ENCODE measurements around the gene BHLHE23. TPM values are rescaled to one million over a fixed set of nuclear protein-coding genes. Genes with fewer than 3 reads are reported as not detected.

Gene BHLHE23
- total RNA-seq, 1 experiment from 2014 or later: not detected

GRCh38 chr20:63015662-63016361 is 9.0 kb upstream of the BHLHE23 start:
- Mint-ChIP-seq H3K4me3 (ENCODE audit: unreplicated experiment) (no peak overlapping the region), H3K27ac (ENCODE audit: low read depth, unreplicated experiment) (no peak overlapping the region), H3K4me1 (ENCODE audit: insufficient read depth, unreplicated experiment) (no peaks in the 10 kb centered on the region), H3K27me3 (ENCODE audit: insufficient read depth, unreplicated experiment) (peaks cover 77% of the 10 kb centered on the region), H3K9me3 (ENCODE audit: unreplicated experiment) (no peaks in the 10 kb centered on the region), H3K36me3 (ENCODE audit: insufficient read depth, unreplicated experiment) (no peaks in the 10 kb centered on the region)
- ChIA-PET CTCF (interaction anchor here (0.8 kb wide), 1 partner anchor 39 kb away, joined by 3 read pairs; no protein-coding TSS in a partner anchor), POLR2A (no interaction called here)
- no TSS peak for BruUV-seq (replicated peaks)
- DNase-seq (ENCODE audit: unreplicated experiment): no peak
- TF ChIP-seq CTCF (IDR thresholded peaks at IDR 0.05; ENCODE audit: unreplicated experiment): no peak
- intact Hi-C loops (cut with micrococcal nuclease): no loop called here

DNA sequence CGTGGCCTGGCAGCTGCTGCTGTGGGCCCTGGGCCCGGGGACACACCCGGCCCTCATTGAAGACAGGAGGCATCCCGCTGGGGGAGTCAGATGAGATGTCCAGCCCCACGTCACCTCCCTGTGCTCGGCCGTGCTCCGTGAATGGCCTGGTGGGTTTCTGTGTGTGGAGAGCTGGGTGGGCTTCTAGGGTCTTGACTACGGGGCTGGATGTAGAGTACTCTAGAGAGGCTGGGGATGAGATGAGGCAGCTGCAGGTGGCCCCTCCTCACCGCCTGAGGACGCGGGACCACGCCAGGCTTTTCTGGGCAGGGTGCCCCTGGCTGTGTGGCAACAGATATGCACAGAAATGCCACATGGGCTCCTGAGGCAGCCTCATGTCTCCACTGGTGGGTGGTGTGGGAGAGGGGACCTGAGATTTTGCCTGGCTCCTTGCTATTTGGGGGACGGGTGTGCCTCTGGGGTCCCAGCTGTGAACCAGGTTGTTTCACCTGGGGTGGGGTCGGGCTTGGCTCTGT is 8.4 kb upstream of the BHLHE23 start:
- no peak overlapping the region for H3K4me3 Mint-ChIP-seq (ENCODE audit: unreplicated experiment)
- no peak for TF ChIP-seq CTCF (IDR thresholded peaks at IDR 0.05; ENCODE audit: unreplicated experiment)
- H3K4me1 Mint-ChIP-seq (ENCODE audit: insufficient read depth, unreplicated experiment): peaks cover 4% of the 10 kb centered on the region
- no peaks in the 10 kb centered on the region for H3K36me3 Mint-ChIP-seq (ENCODE audit: insufficient read depth, unreplicated experiment)
- no TSS peak for BruUV-seq (replicated peaks)
- CTCF ChIA-PET: interaction anchor here (0.7 to 0.8 kb wide), 2 partner anchors 39 to 1042 kb away, joined by 3 to 4 read pairs; no protein-coding TSS in a partner anchor
- peaks cover 77% of the 10 kb centered on the region for H3K27me3 Mint-ChIP-seq (ENCODE audit: insufficient read depth, unreplicated experiment)
- H3K9me3 Mint-ChIP-seq (ENCODE audit: unreplicated experiment): no peaks in the 10 kb centered on the region
- no peak for DNase-seq (ENCODE audit: unreplicated experiment)
- H3K27ac Mint-ChIP-seq (ENCODE audit: low read depth, unreplicated experiment): no peak overlapping the region
- intact Hi-C loops (cut with micrococcal nuclease): no loop called here
- POLR2A ChIA-PET: interaction anchor here (0.7 kb wide), 1 partner anchor 24 kb away, joined by 3 read pairs; no protein-coding TSS in a partner anchor

DNA sequence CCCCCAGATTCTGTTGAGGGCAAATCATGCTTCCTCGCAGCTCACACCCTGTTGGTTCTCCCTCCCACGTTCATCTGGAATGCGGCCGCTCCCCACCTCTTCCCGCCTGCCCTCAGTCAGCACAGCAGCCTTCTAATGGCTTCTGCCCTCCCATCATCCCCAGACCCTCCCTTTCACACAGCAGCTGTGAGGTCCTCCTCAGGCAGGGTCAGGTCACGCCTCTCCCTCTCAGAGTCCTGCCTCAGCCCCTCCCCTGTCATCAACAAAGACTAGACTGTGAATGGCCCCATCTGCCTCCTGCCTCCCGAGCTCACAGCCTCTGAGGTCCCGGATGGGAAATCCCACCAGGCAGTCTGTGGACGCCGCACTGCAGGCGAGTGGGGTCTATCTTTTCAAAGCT is 7.9 kb upstream of the BHLHE23 start:
- no peak overlapping the region for H3K27ac Mint-ChIP-seq (ENCODE audit: low read depth, unreplicated experiment)
- CTCF ChIA-PET: interaction anchor here (0.7 to 0.8 kb wide), 2 partner anchors 40 to 1043 kb away, joined by 3 to 4 read pairs; no protein-coding TSS in a partner anchor
- POLR2A ChIA-PET: interaction anchor here (0.7 kb wide), 1 partner anchor 24 kb away, joined by 3 read pairs; no protein-coding TSS in a partner anchor
- no peak overlapping the region for H3K4me3 Mint-ChIP-seq (ENCODE audit: unreplicated experiment)
- intact Hi-C loops (cut with micrococcal nuclease): no loop called here
- peaks cover 6% of the 10 kb centered on the region for H3K4me1 Mint-ChIP-seq (ENCODE audit: insufficient read depth, unreplicated experiment)
- no peaks in the 10 kb centered on the region for H3K9me3 Mint-ChIP-seq (ENCODE audit: unreplicated experiment)
- no TSS peak for BruUV-seq (replicated peaks)
- DNase-seq (ENCODE audit: unreplicated experiment): no peak
- H3K36me3 Mint-ChIP-seq (ENCODE audit: insufficient read depth, unreplicated experiment): no peaks in the 10 kb centered on the region
- no peak for TF ChIP-seq CTCF (IDR thresholded peaks at IDR 0.05; ENCODE audit: unreplicated experiment)
- peaks cover 77% of the 10 kb centered on the region for H3K27me3 Mint-ChIP-seq (ENCODE audit: insufficient read depth, unreplicated experiment)

- peaks cover 74% of the 10 kb centered on the region for H3K27me3 Mint-ChIP-seq (ENCODE audit: insufficient read depth, unreplicated experiment)
- H3K27ac Mint-ChIP-seq (ENCODE audit: low read depth, unreplicated experiment): no peak overlapping the region
- no peak overlapping the region for H3K4me3 Mint-ChIP-seq (ENCODE audit: unreplicated experiment)
- intact Hi-C loops (cut with micrococcal nuclease): no loop called here
- ChIA-PET POLR2A (no interaction called here), CTCF (no interaction called here)
- no peak for DNase-seq (ENCODE audit: unreplicated experiment)
- BruUV-seq (replicated peaks): no TSS peak
- no peaks in the 10 kb centered on the region for H3K36me3 Mint-ChIP-seq (ENCODE audit: insufficient read depth, unreplicated experiment)
- no peak for TF ChIP-seq CTCF (IDR thresholded peaks at IDR 0.05; ENCODE audit: unreplicated experiment)
- H3K4me1 Mint-ChIP-seq (ENCODE audit: insufficient read depth, unreplicated experiment): peaks cover 6% of the 10 kb centered on the region
- no peaks in the 10 kb centered on the region for H3K9me3 Mint-ChIP-seq (ENCODE audit: unreplicated experiment)
Measured at GRCh38 chr20:63014287-63014686, 7.5 kb upstream of the BHLHE23 start.
